Nephron progenitor cell (in vitro differentiated cells): ENCODE measurements around the gene HEXIM1.

ENCODE experiments used
- DNase-seq: peaks from one replicate; pipeline ENCODE4 v3.0.0; 2021
- H3K27ac Mint-ChIP-seq: 2 replicates; pipeline ENCODE4 v1.8.0; 2021; ENCODE audit warnings: mild to moderate bottlenecking, moderate library complexity, mixed read lengths
- H3K27me3 Mint-ChIP-seq: 2 replicates; pipeline ENCODE4 v1.8.0; 2021; ENCODE audit warnings: mild to moderate bottlenecking, low read depth, mixed read lengths; ENCODE audit not compliant: poor library complexity
- H3K36me3 Mint-ChIP-seq: 2 replicates; pipeline ENCODE4 v1.8.0; 2021; ENCODE audit warnings: low read depth, mixed read lengths
- H3K4me1 Mint-ChIP-seq: 2 replicates; pipeline ENCODE4 v1.8.0; 2021; ENCODE audit warnings: mixed read lengths
- H3K4me3 Mint-ChIP-seq: 2 replicates; pipeline ENCODE4 v1.8.0; 2021; ENCODE audit warnings: mild to moderate bottlenecking, moderate library complexity, mixed read lengths
- H3K9me3 Mint-ChIP-seq: 2 replicates; pipeline ENCODE4 v1.8.0; 2021; ENCODE audit warnings: mild to moderate bottlenecking, moderate library complexity, mixed read lengths
- CTCF ChIP-seq: fragments of 200-600 bp; sonication (generic); IDR thresholded peaks from 2 replicates; pipeline ENCODE4 v1.5.0; 2021; ENCODE audit warnings: antibody characterized with exemption

HEXIM1 gene

GRCh38 chr17:45171338-45172231 lies 23.3 kb downstream of the HEXIM1 start:
- H3K27ac Mint-ChIP-seq: peak overlapping the region; percentile 89
- DNase-seq: peak; percentile 52
- TF ChIP-seq CTCF: no peak
- no peaks in the 10 kb centered on the region for H3K9me3 Mint-ChIP-seq
- H3K27me3 Mint-ChIP-seq: no peaks in the 10 kb centered on the region
- H3K36me3 Mint-ChIP-seq: peaks cover 23% of the 10 kb centered on the region
- peaks cover 63% of the 10 kb centered on the region for H3K4me1 Mint-ChIP-seq
- no peak overlapping the region for H3K4me3 Mint-ChIP-seq

GRCh38 chr17:45172232-45172540 lies 23.9 kb downstream of the HEXIM1 start:
- H3K4me3 Mint-ChIP-seq: no peak overlapping the region
- no peak for DNase-seq

GRCh38 chr17:45172541-45173286 lies 24.4 kb downstream of the HEXIM1 start:
- peak; percentile 16 for DNase-seq
- Mint-ChIP-seq H3K27ac (peak overlapping the region; percentile 77), H3K4me3 (no peak overlapping the region), H3K9me3 (no peaks in the 10 kb centered on the region), H3K27me3 (no peaks in the 10 kb centered on the region), H3K36me3 (peaks cover 22% of the 10 kb centered on the region), H3K4me1 (peaks cover 66% of the 10 kb centered on the region)
- no peak for TF ChIP-seq CTCF

More at GRCh38 chr17:45172232-45172540, 23.9 kb downstream of the HEXIM1 start:
- no peaks in the 10 kb centered on the region for H3K9me3 Mint-ChIP-seq
- H3K27ac Mint-ChIP-seq: peak overlapping the region; percentile 89
- no peaks in the 10 kb centered on the region for H3K27me3 Mint-ChIP-seq
- H3K4me1 Mint-ChIP-seq: peaks cover 63% of the 10 kb centered on the region
- no peak for TF ChIP-seq CTCF
- peaks cover 22% of the 10 kb centered on the region for H3K36me3 Mint-ChIP-seq

GRCh38 chr17:45175759-45176115 lies 27.5 kb downstream of the HEXIM1 start:
- DNase-seq: no peak
- Mint-ChIP-seq H3K9me3 (no peaks in the 10 kb centered on the region), H3K4me3 (peak overlapping the region; percentile 44), H3K27ac (no peak overlapping the region), H3K27me3 (no peaks in the 10 kb centered on the region), H3K4me1 (peaks cover 51% of the 10 kb centered on the region), H3K36me3 (no peaks in the 10 kb centered on the region)
- TF ChIP-seq CTCF: no peak

- peaks cover 38% of the 10 kb centered on the region for H3K4me1 Mint-ChIP-seq
- no peaks in the 10 kb centered on the region for H3K27me3 Mint-ChIP-seq
- no peaks in the 10 kb centered on the region for H3K36me3 Mint-ChIP-seq
- H3K27ac Mint-ChIP-seq: no peak overlapping the region
- H3K4me3 Mint-ChIP-seq: no peak overlapping the region
- no peak for DNase-seq
- no peak for TF ChIP-seq CTCF
- no peaks in the 10 kb centered on the region for H3K9me3 Mint-ChIP-seq
These were observed 29.3 kb downstream of the HEXIM1 start for GRCh38 chr17:45177563-45177962.
